Endothelial cell of umbilical vein (primary cell): ENCODE data around the gene ITPR1. TPM values are rescaled to one million over a fixed set of nuclear protein-coding genes. Genes with fewer than 3 reads are reported as not detected.

Experiments used
- BruUV-seq: library from RNA; stranded (reverse); fragments of 400-500 nt; replicated peaks from 2 replicates; lab custom pipeline; 2021; lab: Mats Ljungman, UMichigan
- CTCF ChIA-PET: fragments of 300-600, 350-600 bp; sonication (Branson Sonifier 250); formaldehyde crosslinking; loops from one replicate; lab custom pipeline; 2021; ENCODE audit warnings: antibody characterized with exemption, inconsistent platforms; lab: Charles Lee
- POLR2A ChIA-PET: fragments of 300-600, 350-600 bp; sonication (Branson Sonifier 250); formaldehyde crosslinking; loops from one replicate; lab custom pipeline; 2021; ENCODE audit warnings: antibody characterized with exemption, inconsistent platforms; lab: Charles Lee
- DNase-seq: peaks from one replicate; pipeline ENCODE4 v3.0.0-alpha.2; 2011; ENCODE audit warnings: low read depth, low spot score
- FAIRE-seq: peaks from 2 replicates; lab custom pipeline; 2011; peaks lifted over from hg19 to GRCh38; lab: Jason Lieb, UNC
- H2AFZ ChIP-seq: 2 replicates; pipeline ENCODE4 v1.6.0; 2012; ENCODE audit warnings: low read depth, low read length, control low read depth, inconsistent platforms
- H3K27ac ChIP-seq: 2 replicates; pipeline ENCODE4 v1.5.1; 2011; ENCODE audit warnings: low read depth, mild to moderate bottlenecking, control low read depth, low read length, moderate library complexity; ENCODE audit not compliant: insufficient read depth
- H3K27me3 ChIP-seq, 2 experiments: 2 replicates each; pipeline versions ENCODE4 v1.6.0 to v1.6.1; 2011; ENCODE audit warnings: low read length in 2 of 2, mixed read lengths in 1 of 2; ENCODE audit not compliant: control insufficient read depth in 2 of 2, insufficient read depth in 2 of 2
- H3K36me3 ChIP-seq, 2 experiments: 2 replicates in 1 of 2; 3 replicates in 1 of 2; pipeline ENCODE4 v1.5.1; 2011; ENCODE audit warnings: low read length in 2 of 2, mild to moderate bottlenecking in 1 of 2, moderate library complexity in 1 of 2; ENCODE audit not compliant: control insufficient read depth in 2 of 2, insufficient read depth in 2 of 2; ENCODE audit errors: extremely low read depth in 1 of 2
- H3K4me1 ChIP-seq: 3 replicates; pipeline ENCODE4 v1.5.1; 2011; ENCODE audit warnings: mild to moderate bottlenecking, low read length; ENCODE audit not compliant: control insufficient read depth, insufficient read depth; ENCODE audit errors: extremely low read depth
- H3K4me2 ChIP-seq: 2 replicates; pipeline ENCODE4 v1.6.1; 2011; ENCODE audit warnings: low read length, control low read depth, mixed read lengths; ENCODE audit not compliant: insufficient read depth
- H3K4me3 ChIP-seq, 3 experiments: fragments of 200-600 bp in 1 of 3; sonication (generic), shearing (Covaris generic) in 1 of 3; replicated peaks in 1 of 3; 2 replicates each; pipeline ENCODE4 v1.5.1; 2011 to 2016; ENCODE audit warnings: control low read depth in 3 of 3, low read length in 3 of 3, mild to moderate bottlenecking in 2 of 3, inconsistent platforms in 1 of 3, low read depth in 1 of 3, moderate library complexity in 1 of 3; ENCODE audit not compliant: insufficient read depth in 1 of 3
- H3K79me2 ChIP-seq: 2 replicates; pipeline ENCODE4 v1.6.0; 2012; ENCODE audit warnings: low read length, inconsistent platforms; ENCODE audit not compliant: control insufficient read depth, insufficient read depth
- H3K9ac ChIP-seq: replicated peaks from 2 replicates; pipeline ENCODE3; 2011; ENCODE audit warnings: low read length, control low read depth; ENCODE audit not compliant: insufficient read depth; ENCODE audit errors: extremely low read depth
- H3K9me1 ChIP-seq: replicated peaks from 3 replicates; pipeline ENCODE4 v1.6.0; 2011; ENCODE audit warnings: mild to moderate bottlenecking, low read length; ENCODE audit not compliant: control insufficient read depth, insufficient read depth; ENCODE audit errors: extremely low read depth
- H3K9me3 ChIP-seq: replicated peaks from 2 replicates; pipeline ENCODE4 v1.5.1; 2012; ENCODE audit warnings: low read length, inconsistent platforms; ENCODE audit not compliant: control insufficient read depth, insufficient read depth
- H4K20me1 ChIP-seq: replicated peaks from 2 replicates; pipeline ENCODE3; 2011; ENCODE audit warnings: mild to moderate bottlenecking, low read length; ENCODE audit not compliant: control insufficient read depth, insufficient read depth; ENCODE audit errors: extremely low read depth
- EZH2 ChIP-seq: IDR thresholded peaks from 2 replicates; pipeline ENCODE4 v1.6.1; 2012; ENCODE audit warnings: borderline replicate concordance, low read depth, mild to moderate bottlenecking, moderate library complexity, low read length, inconsistent platforms; ENCODE audit not compliant: severe bottlenecking
- FOS ChIP-seq: IDR thresholded peaks from 2 replicates; pipeline ENCODE4 v1.6.1; 2011; ENCODE audit warnings: mild to moderate bottlenecking, low read length, moderate library complexity, borderline replicate concordance; ENCODE audit not compliant: insufficient read depth
- GATA2 ChIP-seq: IDR thresholded peaks from 2 replicates; pipeline ENCODE4 v1.7.0; 2011; ENCODE audit warnings: low read depth, mild to moderate bottlenecking, moderate library complexity, mixed read lengths, low read length; ENCODE audit not compliant: insufficient read length, insufficient read depth
- JUN ChIP-seq: IDR thresholded peaks from 2 replicates; pipeline ENCODE4 v1.6.1; 2011; ENCODE audit warnings: borderline replicate concordance, low read depth; ENCODE audit not compliant: insufficient read length, insufficient read depth
- MYC ChIP-seq: IDR thresholded peaks from one replicate; pipeline ENCODE4 v1.6.1; 2011; ENCODE audit warnings: mild to moderate bottlenecking, low read depth, low read length
- POLR2A ChIP-seq: IDR thresholded peaks from 2 replicates; pipeline ENCODE4 v1.6.1; 2012; ENCODE audit warnings: low read depth, mild to moderate bottlenecking, control low read depth, low read length
- POLR2AphosphoS5 ChIP-seq: IDR thresholded peaks from 2 replicates; pipeline ENCODE4 v1.6.1; 2012; ENCODE audit warnings: low read depth, mild to moderate bottlenecking, control low read depth, low read length, moderate library complexity; ENCODE audit not compliant: insufficient read depth
- dilution Hi-C: fragments of 300-500 bp; cut with MboI; formaldehyde crosslinking; loops from one replicate; pipeline ENCODE4 v1.15.0; 2019; ENCODE audit warnings: low sequenced_read_pairs; ENCODE audit not compliant: extremely low pct_ligation_motif_present
- intact Hi-C: fragments of 100-400 bp; cut with micrococcal nuclease; formaldehyde crosslinking; loops from one replicate; pipeline ENCODE4 v1.10.0; 2022
- polyA plus RNA-seq, 4 experiments: library from polyadenylated mRNA; depleted of rRNA in 3 of 4; stranded (reverse) in 3 of 4; unstranded in 1 of 4; fragments of >200 nt; gene quantifications; 2 replicates each; pipeline versions ENCODE4 v1.2.1 to v1.2.3, GENCODE V29; 2011 to 2012; ENCODE audit warnings: missing spikeins in 1 of 4
- total RNA-seq: library from RNA; stranded (reverse); gene quantifications from 2 replicates; pipeline ENCODE4 v1.2.3, GENCODE V29; 2021
- TF ChIP-seq, protein P1 (sequence below): IDR thresholded peaks from 2 replicates; pipeline ENCODE4 v1.6.1; 2011; ENCODE audit not compliant: insufficient read depth, insufficient read length
- TF ChIP-seq, protein P2 (sequence below), 2 donors: IDR thresholded peaks; 1 replicate in 1 of 2; 2 replicates in 1 of 2; pipeline ENCODE4 v1.5.1; 2011; ENCODE audit warnings: low read length in 2 of 2, mild to moderate bottlenecking in 2 of 2, moderate library complexity in 2 of 2, control low read depth in 1 of 2, inconsistent platforms in 1 of 2, low read depth in 1 of 2; ENCODE audit not compliant: insufficient read depth in 1 of 2; ENCODE audit errors: extremely low read depth in 1 of 2

Gene ITPR1
- total and polyA plus RNA-seq, 2 donors (not counting 3 experiments of a cell fraction or from before 2014, with no cell fraction given) = 5.1 to 16.1 TPM

DNA sequence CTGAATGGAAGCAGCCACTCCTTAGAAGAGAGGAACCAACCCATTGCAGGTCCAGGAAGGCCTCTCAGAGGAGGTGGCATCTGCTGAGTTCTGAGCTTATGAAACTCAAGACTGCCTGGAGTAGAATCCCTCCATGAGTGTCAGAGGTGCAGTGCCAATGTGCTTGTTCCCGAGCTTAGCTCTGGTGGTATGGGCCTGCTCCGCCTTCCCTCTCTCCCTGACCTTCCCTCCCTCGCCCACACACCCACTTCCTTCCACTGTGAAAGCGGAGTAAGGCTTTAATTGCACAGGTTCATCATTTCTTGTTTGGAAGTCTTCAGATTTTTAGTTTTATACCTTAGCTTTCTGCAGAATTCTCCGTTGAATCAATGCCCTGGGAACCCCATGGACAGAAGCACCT is 278.1 kb downstream of the ITPR1 start:
- FAIRE-seq (peak; percentile 60), DNase-seq (no peak)
- CTCF ChIA-PET = interaction anchor here (0.9 to 1.3 kb wide), 3 partner anchors 11 to 51 kb away, joined by 3 to 4 read pairs (median 3); no protein-coding TSS in a partner anchor
- Histone ChIP-seq H4K20me1 (no peaks in the 10 kb centered on the region), H2AFZ (no peak overlapping the region), H3K79me2 (no peaks in the 10 kb centered on the region), H3K9ac (no peak overlapping the region), H3K9me1 (no peaks in the 10 kb centered on the region), H3K9me3 (no peaks in the 10 kb centered on the region), H3K27ac (no peak overlapping the region), H3K36me3 (no peaks in the 10 kb centered on the region), H3K4me3 (no peak overlapping the region), H3K4me1 (peaks cover 4% of the 10 kb centered on the region), H3K4me2 (no peak overlapping the region), H3K27me3 (no peaks in the 10 kb centered on the region)
- POLR2A ChIA-PET = no interaction called here
- BruUV-seq = no TSS peak
- intact Hi-C loops (no loop called here), dilution Hi-C loops (no loop called here)
- TF ChIP-seq MYC (no peak), FOS (no peak), GATA2 (no peak), JUN (no peak), POLR2A (no peak), POLR2AphosphoS5 (no peak), EZH2 (no peak)
- TF ChIP-seq, protein P1, sequence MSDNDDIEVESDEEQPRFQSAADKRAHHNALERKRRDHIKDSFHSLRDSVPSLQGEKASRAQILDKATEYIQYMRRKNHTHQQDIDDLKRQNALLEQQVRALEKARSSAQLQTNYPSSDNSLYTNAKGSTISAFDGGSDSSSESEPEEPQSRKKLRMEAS = no peak
- TF ChIP-seq, protein P2, sequence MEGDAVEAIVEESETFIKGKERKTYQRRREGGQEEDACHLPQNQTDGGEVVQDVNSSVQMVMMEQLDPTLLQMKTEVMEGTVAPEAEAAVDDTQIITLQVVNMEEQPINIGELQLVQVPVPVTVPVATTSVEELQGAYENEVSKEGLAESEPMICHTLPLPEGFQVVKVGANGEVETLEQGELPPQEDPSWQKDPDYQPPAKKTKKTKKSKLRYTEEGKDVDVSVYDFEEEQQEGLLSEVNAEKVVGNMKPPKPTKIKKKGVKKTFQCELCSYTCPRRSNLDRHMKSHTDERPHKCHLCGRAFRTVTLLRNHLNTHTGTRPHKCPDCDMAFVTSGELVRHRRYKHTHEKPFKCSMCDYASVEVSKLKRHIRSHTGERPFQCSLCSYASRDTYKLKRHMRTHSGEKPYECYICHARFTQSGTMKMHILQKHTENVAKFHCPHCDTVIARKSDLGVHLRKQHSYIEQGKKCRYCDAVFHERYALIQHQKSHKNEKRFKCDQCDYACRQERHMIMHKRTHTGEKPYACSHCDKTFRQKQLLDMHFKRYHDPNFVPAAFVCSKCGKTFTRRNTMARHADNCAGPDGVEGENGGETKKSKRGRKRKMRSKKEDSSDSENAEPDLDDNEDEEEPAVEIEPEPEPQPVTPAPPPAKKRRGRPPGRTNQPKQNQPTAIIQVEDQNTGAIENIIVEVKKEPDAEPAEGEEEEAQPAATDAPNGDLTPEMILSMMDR (IDR thresholded peaks at IDR 0.05; ENCODE audit: extremely low read depth in 1 of 2, insufficient read depth in 1 of 2, low read depth in 1 of 2, low read length in 2 of 2) = no peak
